ENCODE measurements around the gene PEAK1. TPM values are rescaled to one million over a fixed set of nuclear protein-coding genes. Genes with fewer than 3 reads are reported as not detected.

PEAK1 gene
- total and polyA plus RNA-seq, 2 experiments from 2014 or later: 7.8 to 34.1 TPM

DNA sequence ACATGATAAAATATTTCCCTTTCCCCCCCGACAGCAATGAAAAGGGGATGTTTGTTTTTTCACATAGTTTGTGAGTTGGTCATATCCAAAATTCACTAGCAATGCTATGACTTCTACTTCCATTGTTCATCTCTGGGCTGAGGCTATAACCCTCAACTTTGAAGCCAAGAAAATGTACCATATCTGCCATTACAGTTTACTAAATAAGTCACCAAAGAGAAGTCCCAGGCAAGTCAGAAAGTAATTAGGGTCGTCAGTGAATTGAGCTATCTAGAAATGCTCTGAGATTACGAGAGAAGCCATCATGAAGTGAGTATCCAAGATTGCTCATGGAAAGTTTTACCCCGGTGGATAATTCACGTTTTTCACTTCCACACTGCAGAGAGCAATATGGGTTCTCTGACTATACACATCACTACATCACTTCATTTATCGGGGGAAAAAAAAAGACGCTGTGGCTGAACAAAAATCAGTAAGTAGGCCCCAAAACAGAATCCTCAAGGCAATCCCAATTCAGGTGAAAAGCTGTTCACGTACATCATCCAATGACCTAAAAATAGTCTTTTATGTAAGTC is 1.4 kb downstream of the PEAK1 start (continued):
- TF ChIP-seq, protein P1, sequence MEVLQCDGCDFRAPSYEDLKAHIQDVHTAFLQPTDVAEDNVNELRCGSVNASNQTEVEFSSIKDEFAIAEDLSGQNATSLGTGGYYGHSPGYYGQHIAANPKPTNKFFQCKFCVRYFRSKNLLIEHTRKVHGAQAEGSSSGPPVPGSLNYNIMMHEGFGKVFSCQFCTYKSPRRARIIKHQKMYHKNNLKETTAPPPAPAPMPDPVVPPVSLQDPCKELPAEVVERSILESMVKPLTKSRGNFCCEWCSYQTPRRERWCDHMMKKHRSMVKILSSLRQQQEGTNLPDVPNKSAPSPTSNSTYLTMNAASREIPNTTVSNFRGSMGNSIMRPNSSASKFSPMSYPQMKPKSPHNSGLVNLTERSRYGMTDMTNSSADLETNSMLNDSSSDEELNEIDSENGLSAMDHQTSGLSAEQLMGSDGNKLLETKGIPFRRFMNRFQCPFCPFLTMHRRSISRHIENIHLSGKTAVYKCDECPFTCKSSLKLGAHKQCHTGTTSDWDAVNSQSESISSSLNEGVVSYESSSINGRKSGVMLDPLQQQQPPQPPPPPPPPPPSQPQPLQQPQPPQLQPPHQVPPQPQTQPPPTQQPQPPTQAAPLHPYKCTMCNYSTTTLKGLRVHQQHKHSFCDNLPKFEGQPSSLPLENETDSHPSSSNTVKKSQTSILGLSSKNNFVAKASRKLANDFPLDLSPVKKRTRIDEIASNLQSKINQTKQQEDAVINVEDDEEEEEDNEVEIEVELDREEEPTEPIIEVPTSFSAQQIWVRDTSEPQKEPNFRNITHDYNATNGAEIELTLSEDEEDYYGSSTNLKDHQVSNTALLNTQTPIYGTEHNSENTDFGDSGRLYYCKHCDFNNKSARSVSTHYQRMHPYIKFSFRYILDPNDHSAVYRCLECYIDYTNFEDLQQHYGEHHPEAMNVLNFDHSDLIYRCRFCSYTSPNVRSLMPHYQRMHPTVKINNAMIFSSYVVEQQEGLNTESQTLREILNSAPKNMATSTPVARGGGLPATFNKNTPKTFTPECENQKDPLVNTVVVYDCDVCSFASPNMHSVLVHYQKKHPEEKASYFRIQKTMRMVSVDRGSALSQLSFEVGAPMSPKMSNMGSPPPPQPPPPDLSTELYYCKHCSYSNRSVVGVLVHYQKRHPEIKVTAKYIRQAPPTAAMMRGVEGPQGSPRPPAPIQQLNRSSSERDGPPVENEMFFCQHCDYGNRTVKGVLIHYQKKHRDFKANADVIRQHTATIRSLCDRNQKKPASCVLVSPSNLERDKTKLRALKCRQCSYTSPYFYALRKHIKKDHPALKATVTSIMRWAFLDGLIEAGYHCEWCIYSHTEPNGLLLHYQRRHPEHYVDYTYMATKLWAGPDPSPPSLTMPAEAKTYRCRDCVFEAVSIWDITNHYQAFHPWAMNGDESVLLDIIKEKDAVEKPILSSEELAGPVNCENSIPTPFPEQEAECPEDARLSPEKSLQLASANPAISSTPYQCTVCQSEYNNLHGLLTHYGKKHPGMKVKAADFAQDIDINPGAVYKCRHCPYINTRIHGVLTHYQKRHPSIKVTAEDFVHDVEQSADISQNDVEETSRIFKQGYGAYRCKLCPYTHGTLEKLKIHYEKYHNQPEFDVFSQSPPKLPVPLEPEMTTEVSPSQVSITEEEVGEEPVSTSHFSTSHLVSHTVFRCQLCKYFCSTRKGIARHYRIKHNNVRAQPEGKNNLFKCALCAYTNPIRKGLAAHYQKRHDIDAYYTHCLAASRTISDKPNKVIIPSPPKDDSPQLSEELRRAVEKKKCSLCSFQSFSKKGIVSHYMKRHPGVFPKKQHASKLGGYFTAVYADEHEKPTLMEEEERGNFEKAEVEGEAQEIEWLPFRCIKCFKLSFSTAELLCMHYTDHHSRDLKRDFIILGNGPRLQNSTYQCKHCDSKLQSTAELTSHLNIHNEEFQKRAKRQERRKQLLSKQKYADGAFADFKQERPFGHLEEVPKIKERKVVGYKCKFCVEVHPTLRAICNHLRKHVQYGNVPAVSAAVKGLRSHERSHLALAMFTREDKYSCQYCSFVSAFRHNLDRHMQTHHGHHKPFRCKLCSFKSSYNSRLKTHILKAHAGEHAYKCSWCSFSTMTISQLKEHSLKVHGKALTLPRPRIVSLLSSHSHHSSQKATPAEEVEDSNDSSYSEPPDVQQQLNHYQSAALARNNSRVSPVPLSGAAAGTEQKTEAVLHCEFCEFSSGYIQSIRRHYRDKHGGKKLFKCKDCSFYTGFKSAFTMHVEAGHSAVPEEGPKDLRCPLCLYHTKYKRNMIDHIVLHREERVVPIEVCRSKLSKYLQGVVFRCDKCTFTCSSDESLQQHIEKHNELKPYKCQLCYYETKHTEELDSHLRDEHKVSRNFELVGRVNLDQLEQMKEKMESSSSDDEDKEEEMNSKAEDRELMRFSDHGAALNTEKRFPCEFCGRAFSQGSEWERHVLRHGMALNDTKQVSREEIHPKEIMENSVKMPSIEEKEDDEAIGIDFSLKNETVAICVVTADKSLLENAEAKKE (CRISPR knock-in tag; IDR thresholded peaks at IDR 0.05): no peak
- no peak for TF ChIP-seq NANOG (IDR thresholded peaks at IDR 0.05; ENCODE audit: borderline replicate concordance)
- TF ChIP-seq, protein P2, sequence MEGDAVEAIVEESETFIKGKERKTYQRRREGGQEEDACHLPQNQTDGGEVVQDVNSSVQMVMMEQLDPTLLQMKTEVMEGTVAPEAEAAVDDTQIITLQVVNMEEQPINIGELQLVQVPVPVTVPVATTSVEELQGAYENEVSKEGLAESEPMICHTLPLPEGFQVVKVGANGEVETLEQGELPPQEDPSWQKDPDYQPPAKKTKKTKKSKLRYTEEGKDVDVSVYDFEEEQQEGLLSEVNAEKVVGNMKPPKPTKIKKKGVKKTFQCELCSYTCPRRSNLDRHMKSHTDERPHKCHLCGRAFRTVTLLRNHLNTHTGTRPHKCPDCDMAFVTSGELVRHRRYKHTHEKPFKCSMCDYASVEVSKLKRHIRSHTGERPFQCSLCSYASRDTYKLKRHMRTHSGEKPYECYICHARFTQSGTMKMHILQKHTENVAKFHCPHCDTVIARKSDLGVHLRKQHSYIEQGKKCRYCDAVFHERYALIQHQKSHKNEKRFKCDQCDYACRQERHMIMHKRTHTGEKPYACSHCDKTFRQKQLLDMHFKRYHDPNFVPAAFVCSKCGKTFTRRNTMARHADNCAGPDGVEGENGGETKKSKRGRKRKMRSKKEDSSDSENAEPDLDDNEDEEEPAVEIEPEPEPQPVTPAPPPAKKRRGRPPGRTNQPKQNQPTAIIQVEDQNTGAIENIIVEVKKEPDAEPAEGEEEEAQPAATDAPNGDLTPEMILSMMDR (conservative IDR thresholded peaks at IDR 0.05; ENCODE audit: low read depth in 2 of 2): no peak
- no peak for TF ChIP-seq EZH2phosphoT487 (IDR thresholded peaks at IDR 0.05; ENCODE audit: unreplicated experiment)
- no peak for TF ChIP-seq POLR2AphosphoS5 (IDR thresholded peaks at IDR 0.05; ENCODE audit: low read depth)
- TF ChIP-seq, protein P3, sequence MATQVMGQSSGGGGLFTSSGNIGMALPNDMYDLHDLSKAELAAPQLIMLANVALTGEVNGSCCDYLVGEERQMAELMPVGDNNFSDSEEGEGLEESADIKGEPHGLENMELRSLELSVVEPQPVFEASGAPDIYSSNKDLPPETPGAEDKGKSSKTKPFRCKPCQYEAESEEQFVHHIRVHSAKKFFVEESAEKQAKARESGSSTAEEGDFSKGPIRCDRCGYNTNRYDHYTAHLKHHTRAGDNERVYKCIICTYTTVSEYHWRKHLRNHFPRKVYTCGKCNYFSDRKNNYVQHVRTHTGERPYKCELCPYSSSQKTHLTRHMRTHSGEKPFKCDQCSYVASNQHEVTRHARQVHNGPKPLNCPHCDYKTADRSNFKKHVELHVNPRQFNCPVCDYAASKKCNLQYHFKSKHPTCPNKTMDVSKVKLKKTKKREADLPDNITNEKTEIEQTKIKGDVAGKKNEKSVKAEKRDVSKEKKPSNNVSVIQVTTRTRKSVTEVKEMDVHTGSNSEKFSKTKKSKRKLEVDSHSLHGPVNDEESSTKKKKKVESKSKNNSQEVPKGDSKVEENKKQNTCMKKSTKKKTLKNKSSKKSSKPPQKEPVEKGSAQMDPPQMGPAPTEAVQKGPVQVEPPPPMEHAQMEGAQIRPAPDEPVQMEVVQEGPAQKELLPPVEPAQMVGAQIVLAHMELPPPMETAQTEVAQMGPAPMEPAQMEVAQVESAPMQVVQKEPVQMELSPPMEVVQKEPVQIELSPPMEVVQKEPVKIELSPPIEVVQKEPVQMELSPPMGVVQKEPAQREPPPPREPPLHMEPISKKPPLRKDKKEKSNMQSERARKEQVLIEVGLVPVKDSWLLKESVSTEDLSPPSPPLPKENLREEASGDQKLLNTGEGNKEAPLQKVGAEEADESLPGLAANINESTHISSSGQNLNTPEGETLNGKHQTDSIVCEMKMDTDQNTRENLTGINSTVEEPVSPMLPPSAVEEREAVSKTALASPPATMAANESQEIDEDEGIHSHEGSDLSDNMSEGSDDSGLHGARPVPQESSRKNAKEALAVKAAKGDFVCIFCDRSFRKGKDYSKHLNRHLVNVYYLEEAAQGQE (IDR thresholded peaks at IDR 0.05; ENCODE audit: unreplicated experiment): no peak
- no peak for TF ChIP-seq ZNF331 (CRISPR knock-in tag; IDR thresholded peaks at IDR 0.05; ENCODE audit: low read depth)
